Chondrocyte (in vitro differentiated cells): ENCODE results near the gene RBM34. TPM values are rescaled to one million over a fixed set of nuclear protein-coding genes. Genes with fewer than 3 reads are reported as not detected.

Experiments
- DNase-seq: peaks from one replicate; pipeline ENCODE4 v3.0.0; 2021; ENCODE audit warnings: mixed read lengths, low spot score
- H3K27ac Mint-ChIP-seq: one replicate; pipeline ENCODE4 v1.8.0; 2021; ENCODE audit warnings: mild to moderate bottlenecking, moderate library complexity, mixed read lengths; ENCODE audit not compliant: unreplicated experiment
- H3K27me3 Mint-ChIP-seq: 2 replicates; pipeline ENCODE4 v1.8.0; 2021; ENCODE audit warnings: low read depth, mixed read lengths
- H3K36me3 Mint-ChIP-seq: 2 replicates; pipeline ENCODE4 v1.8.0; 2021; ENCODE audit warnings: low read depth, mixed read lengths
- H3K4me1 Mint-ChIP-seq: 2 replicates; pipeline ENCODE4 v1.8.0; 2021; ENCODE audit warnings: low read depth, mild to moderate bottlenecking, mixed read lengths
- H3K4me3 Mint-ChIP-seq: one replicate; pipeline ENCODE4 v1.8.0; 2021; ENCODE audit warnings: mild to moderate bottlenecking, moderate library complexity, mixed read lengths; ENCODE audit not compliant: unreplicated experiment
- H3K9me3 Mint-ChIP-seq: 2 replicates; pipeline ENCODE4 v1.8.0; 2021; ENCODE audit warnings: low read depth, mixed read lengths
- total RNA-seq: library from RNA; stranded (reverse); gene quantifications from 3 replicates; pipeline ENCODE4 v1.2.1, GENCODE V29; 2021
- TF ChIP-seq, protein P1 (sequence below): fragments of 200-600 bp; sonication (generic); IDR thresholded peaks from 2 replicates; pipeline ENCODE4 v1.5.0; 2021; ENCODE audit warnings: antibody characterized with exemption, mild to moderate bottlenecking, moderate library complexity

RBM34 gene
- total RNA-seq, 1 donor from 2014 or later: 67.6 TPM

DNA sequence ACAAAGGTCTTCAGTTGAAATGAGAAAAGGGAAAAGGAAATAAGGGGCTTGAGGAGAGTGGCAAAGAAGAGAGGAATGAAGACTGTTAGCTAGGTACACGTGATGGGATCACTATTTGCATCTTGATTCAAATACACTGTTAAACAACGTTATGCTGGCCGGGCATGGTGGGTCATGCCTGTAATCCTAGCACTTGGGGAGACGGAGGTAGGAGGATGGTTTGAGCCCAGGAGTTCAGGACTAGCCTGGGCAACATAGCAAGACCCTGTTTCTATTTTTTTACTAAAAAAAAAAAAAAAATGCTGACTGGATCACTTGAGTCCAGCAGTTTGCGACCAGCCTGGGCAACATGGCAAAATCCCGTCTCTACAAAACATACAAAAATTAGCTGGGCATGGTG, 2.4 kb downstream of the RBM34 start:
- no peaks in the 10 kb centered on the region for H3K27me3 Mint-ChIP-seq
- no peak for DNase-seq
- peaks cover 24% of the 10 kb centered on the region for H3K4me1 Mint-ChIP-seq
- no peak overlapping the region for H3K4me3 Mint-ChIP-seq
- no peaks in the 10 kb centered on the region for H3K9me3 Mint-ChIP-seq
- no peak overlapping the region for H3K27ac Mint-ChIP-seq
- TF ChIP-seq, protein P1, sequence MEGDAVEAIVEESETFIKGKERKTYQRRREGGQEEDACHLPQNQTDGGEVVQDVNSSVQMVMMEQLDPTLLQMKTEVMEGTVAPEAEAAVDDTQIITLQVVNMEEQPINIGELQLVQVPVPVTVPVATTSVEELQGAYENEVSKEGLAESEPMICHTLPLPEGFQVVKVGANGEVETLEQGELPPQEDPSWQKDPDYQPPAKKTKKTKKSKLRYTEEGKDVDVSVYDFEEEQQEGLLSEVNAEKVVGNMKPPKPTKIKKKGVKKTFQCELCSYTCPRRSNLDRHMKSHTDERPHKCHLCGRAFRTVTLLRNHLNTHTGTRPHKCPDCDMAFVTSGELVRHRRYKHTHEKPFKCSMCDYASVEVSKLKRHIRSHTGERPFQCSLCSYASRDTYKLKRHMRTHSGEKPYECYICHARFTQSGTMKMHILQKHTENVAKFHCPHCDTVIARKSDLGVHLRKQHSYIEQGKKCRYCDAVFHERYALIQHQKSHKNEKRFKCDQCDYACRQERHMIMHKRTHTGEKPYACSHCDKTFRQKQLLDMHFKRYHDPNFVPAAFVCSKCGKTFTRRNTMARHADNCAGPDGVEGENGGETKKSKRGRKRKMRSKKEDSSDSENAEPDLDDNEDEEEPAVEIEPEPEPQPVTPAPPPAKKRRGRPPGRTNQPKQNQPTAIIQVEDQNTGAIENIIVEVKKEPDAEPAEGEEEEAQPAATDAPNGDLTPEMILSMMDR: no peak
- peaks cover 8% of the 10 kb centered on the region for H3K36me3 Mint-ChIP-seq

DNA sequence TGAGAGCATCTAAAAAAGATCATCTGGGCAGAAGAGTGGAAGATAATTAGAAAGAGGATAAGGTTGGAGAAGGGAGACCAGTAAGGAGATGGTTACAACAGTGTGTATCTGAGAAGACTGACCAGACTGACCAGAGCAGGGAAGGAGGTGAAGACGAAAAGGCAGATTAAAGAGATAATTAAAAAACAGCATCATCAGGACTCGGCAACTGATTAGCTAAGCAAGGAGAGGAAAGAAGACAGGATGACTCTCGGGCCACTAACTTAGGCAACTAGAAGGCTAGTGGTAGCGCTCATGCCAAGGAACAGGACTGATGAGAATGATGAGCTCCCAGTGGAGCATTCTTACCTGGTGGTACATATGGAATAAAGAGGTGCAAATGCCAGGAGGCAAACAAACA, 3.9 kb downstream of the RBM34 start:
- peaks cover 14% of the 10 kb centered on the region for H3K36me3 Mint-ChIP-seq
- DNase-seq: no peak
- H3K27me3 Mint-ChIP-seq: no peaks in the 10 kb centered on the region
- H3K4me3 Mint-ChIP-seq: no peak overlapping the region
- TF ChIP-seq, protein P1: no peak
- H3K9me3 Mint-ChIP-seq: no peaks in the 10 kb centered on the region
- no peak overlapping the region for H3K27ac Mint-ChIP-seq
- H3K4me1 Mint-ChIP-seq: peaks cover 22% of the 10 kb centered on the region

GRCh38 chr1:235156740-235157139, 4.3 kb downstream of the RBM34 start:
- H3K9me3 Mint-ChIP-seq: no peaks in the 10 kb centered on the region
- peaks cover 14% of the 10 kb centered on the region for H3K36me3 Mint-ChIP-seq
- no peak for DNase-seq
- TF ChIP-seq, protein P1: no peak
- no peak overlapping the region for H3K27ac Mint-ChIP-seq
- no peak overlapping the region for H3K4me3 Mint-ChIP-seq
- H3K4me1 Mint-ChIP-seq: peaks cover 18% of the 10 kb centered on the region
- no peaks in the 10 kb centered on the region for H3K27me3 Mint-ChIP-seq

- TF ChIP-seq, protein P1: no peak
- H3K4me1 Mint-ChIP-seq: peaks cover 15% of the 10 kb centered on the region
- DNase-seq: no peak
These were observed 4.8 kb downstream of the RBM34 start for GRCh38 chr1:235156265-235156664.

DNA sequence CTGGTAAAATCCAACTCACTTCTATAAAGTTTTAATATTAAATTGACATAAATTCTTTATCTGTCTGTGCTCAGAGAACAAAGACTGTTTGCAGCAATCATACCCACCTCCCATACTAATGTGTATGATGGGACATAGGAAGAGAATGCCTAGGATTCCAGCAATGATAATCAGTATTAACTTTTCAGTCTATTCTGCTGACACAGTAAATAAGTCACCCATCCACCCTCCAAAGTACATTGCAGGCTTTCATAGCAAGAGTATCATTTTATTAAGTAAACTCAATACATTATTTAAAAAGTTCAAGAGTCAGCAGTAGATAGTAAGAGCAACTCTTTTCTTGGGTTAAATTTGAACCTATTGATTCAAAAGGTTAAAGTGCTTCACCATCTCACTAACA, 8.8 kb downstream of the RBM34 start:
- Mint-ChIP-seq H3K36me3 (peaks cover 35% of the 10 kb centered on the region), H3K4me3 (no peak overlapping the region), H3K27ac (no peak overlapping the region), H3K27me3 (no peaks in the 10 kb centered on the region), H3K4me1 (no peaks in the 10 kb centered on the region), H3K9me3 (no peaks in the 10 kb centered on the region)
- TF ChIP-seq, protein P1: no peak
- no peak for DNase-seq

More at GRCh38 chr1:235156265-235156664, 4.8 kb downstream of the RBM34 start:
- Mint-ChIP-seq H3K4me3 (no peak overlapping the region), H3K36me3 (peaks cover 17% of the 10 kb centered on the region), H3K9me3 (no peaks in the 10 kb centered on the region), H3K27ac (no peak overlapping the region), H3K27me3 (no peaks in the 10 kb centered on the region)
